Left ventricle myocardium inferior (tissue), 1 donor: ENCODE data around the gene TOMM22. TPM values are rescaled to one million over a fixed set of nuclear protein-coding genes. Genes with fewer than 3 reads are reported as not detected.

Source experiments
- DNase-seq: peaks from one replicate; pipeline ENCODE4 v3.0.0-alpha.2; 2020
- H3K27ac ChIP-seq: fragments of 200-600 bp; replicated peaks from 2 replicates; pipeline ENCODE4 v1.8.0; 2021
- H3K27me3 ChIP-seq: fragments of 200-600 bp; 2 replicates; pipeline ENCODE4 v1.8.0; 2021; ENCODE audit warnings: low read depth
- H3K36me3 ChIP-seq: fragments of 200-600 bp; 2 replicates; pipeline ENCODE4 v1.8.0; 2021
- H3K4me1 ChIP-seq: fragments of 200-600 bp; 2 replicates; pipeline ENCODE4 v1.8.0; 2021
- H3K4me3 ChIP-seq: fragments of 200-600 bp; 2 replicates; pipeline ENCODE4 v1.8.0; 2021; ENCODE audit warnings: mild to moderate bottlenecking, moderate library complexity
- H3K9me3 ChIP-seq: fragments of 200-600 bp; replicated peaks from 2 replicates; pipeline ENCODE4 v1.8.0; 2021
- CTCF ChIP-seq: fragments of 200-600 bp; IDR thresholded peaks from 2 replicates; pipeline ENCODE4 v1.8.0; 2021; ENCODE audit warnings: antibody characterized with exemption, mild to moderate bottlenecking, borderline replicate concordance
- intact Hi-C: fragments of 100-400 bp; cut with micrococcal nuclease; formaldehyde crosslinking; loops from one replicate; pipeline ENCODE4 v1.11.0; 2022
- total RNA-seq: library from RNA; stranded (reverse); fragmentation: NEBNext Ultra II Directional; extraction: Animal tissue kit (Norgen Biotek cat#: 25700); gene quantifications from one replicate; pipeline ENCODE4 v1.2.1, GENCODE V29; 2021
- donor health status: DM: no; HTN: yes; CAD: no; lungs with severe emphysema.

TOMM22 gene
- total RNA-seq, 1 donor from 2014 or later = 66.6 TPM

- intact Hi-C loops = no loop called here
- TF ChIP-seq CTCF = no peak
- peak within 1 kb of the TSS; percentile 95 for H3K27ac ChIP-seq
Observed at GRCh38 chr22:38700789-38701628, 19.3 kb downstream of the TOMM22 start, which contains the start of gene JOSD1. JOSD1 (minus strand) TSS chr22:38700943; CDS start chr22:38699987, 956 bp downstream.

GRCh38 chr22:38704654-38705234, 23.0 kb downstream of the TOMM22 start:
- peak overlapping the region; percentile 59 for H3K4me3 ChIP-seq
- DNase-seq = no peak

More at GRCh38 chr22:38700789-38701628, 19.3 kb downstream of the TOMM22 start, which contains the start of gene JOSD1:
- Histone ChIP-seq H3K27me3 (no peaks in the 10 kb centered on the region), H3K4me3 (peak within 1 kb of the TSS; percentile 85), H3K9me3 (no peaks in the 10 kb centered on the region), H3K36me3 (no peaks in the 10 kb centered on the region), H3K4me1 (peaks cover 65% of the 10 kb centered on the region)
- DNase-seq = peak; percentile 96

GRCh38 chr22:38705235-38706100, 23.7 kb downstream of the TOMM22 start, which contains the start of gene GTPBP1:
GTPBP1 (plus strand) TSS chr22:38705944; CDS start chr22:38705956, 12 bp downstream.
- peaks cover 65% of the 10 kb centered on the region for H3K4me1 ChIP-seq
- H3K27ac ChIP-seq = peak within 1 kb of the TSS; percentile 91
- intact Hi-C loops = no loop called here
- peak; percentile 32 for TF ChIP-seq CTCF
- no peaks in the 10 kb centered on the region for H3K27me3 ChIP-seq
- no peaks in the 10 kb centered on the region for H3K9me3 ChIP-seq
- H3K36me3 ChIP-seq = peaks cover 6% of the 10 kb centered on the region
- peak within 1 kb of the TSS; percentile 93 for H3K4me3 ChIP-seq
- peak; percentile 96 for DNase-seq

More at GRCh38 chr22:38704654-38705234, 23.0 kb downstream of the TOMM22 start:
- H3K27me3 ChIP-seq = no peaks in the 10 kb centered on the region
- intact Hi-C loops = no loop called here
- peaks cover 1% of the 10 kb centered on the region for H3K36me3 ChIP-seq
- peak overlapping the region; percentile 81 for H3K27ac ChIP-seq
- no peak for TF ChIP-seq CTCF
- H3K4me1 ChIP-seq = peaks cover 65% of the 10 kb centered on the region
- no peaks in the 10 kb centered on the region for H3K9me3 ChIP-seq

GRCh38 chr22:38706101-38706900, 24.5 kb downstream of the TOMM22 start:
- peaks cover 68% of the 10 kb centered on the region for H3K4me1 ChIP-seq
- intact Hi-C loops = no loop called here
- peak; percentile 39 for DNase-seq
- no peaks in the 10 kb centered on the region for H3K9me3 ChIP-seq
- H3K27me3 ChIP-seq = no peaks in the 10 kb centered on the region
- no peak for TF ChIP-seq CTCF
- H3K36me3 ChIP-seq = peaks cover 12% of the 10 kb centered on the region
- H3K4me3 ChIP-seq = peak overlapping the region; percentile 93
- H3K27ac ChIP-seq = peak overlapping the region; percentile 91

- H3K4me1 ChIP-seq = peaks cover 65% of the 10 kb centered on the region
- intact Hi-C loops = no loop called here
- TF ChIP-seq CTCF = no peak
- H3K36me3 ChIP-seq = peaks cover 12% of the 10 kb centered on the region
- no peak for DNase-seq
- H3K9me3 ChIP-seq = no peaks in the 10 kb centered on the region
- H3K4me3 ChIP-seq = peak overlapping the region; percentile 93
- peak overlapping the region; percentile 91 for H3K27ac ChIP-seq
- no peaks in the 10 kb centered on the region for H3K27me3 ChIP-seq
Observed at GRCh38 chr22:38706901-38707195, 25.1 kb downstream of the TOMM22 start.
